ENCODE measurements around the gene RBM10. TPM values are rescaled to one million over a fixed set of nuclear protein-coding genes. Genes with fewer than 3 reads are reported as not detected.

Gene RBM10
- total RNA-seq, 1 experiment from 2014 or later, result 55.8 TPM

DNA sequence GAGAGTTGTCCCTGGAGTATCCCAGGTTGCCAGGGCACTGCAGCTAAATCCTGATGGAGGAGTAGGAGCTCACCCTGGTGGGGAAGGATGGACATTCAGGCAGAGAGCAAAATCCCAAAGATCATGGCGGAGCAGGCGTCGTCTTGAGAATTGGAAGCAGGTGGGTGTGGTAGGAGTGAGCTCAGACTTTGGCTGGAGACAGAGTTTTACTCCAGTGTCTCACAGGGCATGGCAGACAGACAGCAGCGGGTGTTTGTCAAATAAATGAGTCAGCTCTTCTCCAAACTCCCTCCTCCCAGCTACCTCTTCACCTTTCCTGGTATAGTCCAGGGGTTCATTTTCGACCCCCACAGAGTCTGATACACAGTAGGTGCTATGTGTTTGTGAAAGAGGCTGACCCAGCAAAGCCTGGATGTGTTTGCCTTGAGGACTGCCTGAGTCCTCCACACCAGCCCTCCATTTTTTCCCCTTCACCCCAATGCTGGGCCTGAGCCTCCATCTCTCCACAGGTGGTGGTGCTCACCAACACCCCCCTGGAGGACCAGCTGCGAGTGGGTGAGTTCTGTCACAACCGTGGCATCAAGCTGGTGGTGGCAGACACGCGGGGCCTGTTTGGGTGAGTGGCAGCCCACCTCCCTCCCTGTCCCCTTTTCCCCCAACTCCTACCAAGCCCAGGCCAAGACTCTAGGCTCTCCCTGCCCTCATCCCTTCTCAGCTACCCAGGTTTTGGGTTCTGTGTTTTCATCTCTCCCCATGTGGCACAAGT, 55.5 kb downstream of the RBM10 start:
- Histone ChIP-seq H3K4me1 (ENCODE audit: insufficient read depth, low read length) (peaks cover 11% of the 10 kb centered on the region; the same call in 1 of the 2 replicates), H2BK5ac (ENCODE audit: insufficient read length, low read length) (no peak overlapping the region), H3K79me1 (ENCODE audit: insufficient read depth, low read depth, low read length, poor library complexity, severe bottlenecking) (peaks cover 14% of the 10 kb centered on the region), H3K27ac (ENCODE audit: insufficient read length, low read depth, low read length) (no peak overlapping the region), H4K5ac (ENCODE audit: insufficient read length, low read depth, low read length) (no peak overlapping the region), H2AK5ac (ENCODE audit: insufficient read length, low read length) (no peak overlapping the region), H2BK20ac (ENCODE audit: low read depth, low read length, poor library complexity, severe bottlenecking) (no peak overlapping the region), H3K4me2 (ENCODE audit: insufficient read depth, insufficient read length, low read length) (no peak overlapping the region), H4K8ac (replicated peaks; ENCODE audit: insufficient read length, low read depth, low read length) (no peak overlapping the region), H3T11ph (ENCODE audit: low read length) (no peak overlapping the region), H3K18ac (ENCODE audit: insufficient read length, low read depth, low read length) (no peak overlapping the region), H3K4ac (ENCODE audit: low read depth, low read length) (no peak overlapping the region), H4K91ac (ENCODE audit: insufficient read length, low read depth, low read length) (no peak overlapping the region), H3K23ac (ENCODE audit: insufficient read length, low read depth, low read length) (no peak overlapping the region), H3K56ac (ENCODE audit: insufficient read length, low read depth, low read length) (no peak overlapping the region), H3K14ac (ENCODE audit: insufficient read depth, low read length) (no peak overlapping the region), H2BK12ac (ENCODE audit: insufficient read length, low read depth, low read length) (no peak overlapping the region), H2BK120ac (ENCODE audit: low read depth, low read length, poor library complexity, severe bottlenecking) (no peak overlapping the region), H3K9me3 (ENCODE audit: control insufficient read depth, low read depth, low read length) (no peaks in the 10 kb centered on the region), H4K20me1 (ENCODE audit: control insufficient read depth, insufficient read depth, insufficient read length) (no peaks in the 10 kb centered on the region), H3K23me2 (ENCODE audit: insufficient read length, low read depth, low read length, poor library complexity, severe bottlenecking) (no peaks in the 10 kb centered on the region), H3K27me3 (ENCODE audit: insufficient read depth, low read length) (no peaks in the 10 kb centered on the region), H2BK15ac (ENCODE audit: low read depth, low read length) (no peak overlapping the region), H3K79me2 (ENCODE audit: insufficient read depth, low read length) (peaks cover 24% of the 10 kb centered on the region; the same call in 1 of the 2 replicates), H2AFZ (ENCODE audit: low read length) (no peak overlapping the region), H3K9ac (ENCODE audit: extremely low read depth, insufficient read length, low read length) (no peak overlapping the region)
- peak overlapping the region; percentile 65 to 81 (median 65); a peak in 4 of 7 replicates for H3K27ac Mint-ChIP-seq
- peak overlapping the region in 1 of 2 experiments; percentile 60; a peak in 2 of 5 replicates for H3K4me3 Mint-ChIP-seq
- WGBS (ENCODE audit: extremely low coverage, insufficient read length, low lambda C conversion rate), result no CpG with 5 or more reads among the region's 9 CpGs
- TF ChIP-seq, protein P1, sequence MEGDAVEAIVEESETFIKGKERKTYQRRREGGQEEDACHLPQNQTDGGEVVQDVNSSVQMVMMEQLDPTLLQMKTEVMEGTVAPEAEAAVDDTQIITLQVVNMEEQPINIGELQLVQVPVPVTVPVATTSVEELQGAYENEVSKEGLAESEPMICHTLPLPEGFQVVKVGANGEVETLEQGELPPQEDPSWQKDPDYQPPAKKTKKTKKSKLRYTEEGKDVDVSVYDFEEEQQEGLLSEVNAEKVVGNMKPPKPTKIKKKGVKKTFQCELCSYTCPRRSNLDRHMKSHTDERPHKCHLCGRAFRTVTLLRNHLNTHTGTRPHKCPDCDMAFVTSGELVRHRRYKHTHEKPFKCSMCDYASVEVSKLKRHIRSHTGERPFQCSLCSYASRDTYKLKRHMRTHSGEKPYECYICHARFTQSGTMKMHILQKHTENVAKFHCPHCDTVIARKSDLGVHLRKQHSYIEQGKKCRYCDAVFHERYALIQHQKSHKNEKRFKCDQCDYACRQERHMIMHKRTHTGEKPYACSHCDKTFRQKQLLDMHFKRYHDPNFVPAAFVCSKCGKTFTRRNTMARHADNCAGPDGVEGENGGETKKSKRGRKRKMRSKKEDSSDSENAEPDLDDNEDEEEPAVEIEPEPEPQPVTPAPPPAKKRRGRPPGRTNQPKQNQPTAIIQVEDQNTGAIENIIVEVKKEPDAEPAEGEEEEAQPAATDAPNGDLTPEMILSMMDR (conservative IDR thresholded peaks at IDR 0.05), result peak; percentile 35; the same call in 2 of the 3 replicates
- no peak for DNase-seq
- peaks cover 91 to 100% (median 99%) of the 10 kb centered on the region in 3 experiments for H3K36me3 Mint-ChIP-seq (ENCODE audit: insufficient read depth in 1 of 3, low read depth in 3 of 3)
- H3K4me1 Mint-ChIP-seq, result peaks cover 34% of the 10 kb centered on the region in 2 experiments
- no peaks in the 10 kb centered on the region for H3K27me3 Mint-ChIP-seq (ENCODE audit: low read depth)
- H3K9me3 Mint-ChIP-seq, result no peaks in the 10 kb centered on the region; a peak in 1 of 5 replicates
